Type B pancreatic cell (in vitro differentiated cells): ENCODE data around the gene FRMPD1. TPM values are rescaled to one million over a fixed set of nuclear protein-coding genes. Genes with fewer than 3 reads are reported as not detected.

ENCODE experiments used
- DNase-seq: peaks from one replicate; pipeline ENCODE4 v3.0.0; 2021; ENCODE audit warnings: mixed read lengths; ENCODE audit not compliant: unreplicated experiment; ENCODE audit errors: extremely low spot score
- H3K27ac Mint-ChIP-seq: 2 replicates; pipeline ENCODE4 v1.8.0; 2021; ENCODE audit warnings: mild to moderate bottlenecking, mixed read lengths
- H3K27me3 Mint-ChIP-seq: 2 replicates; pipeline ENCODE4 v1.8.0; 2021; ENCODE audit warnings: mixed read lengths
- H3K36me3 Mint-ChIP-seq: 2 replicates; pipeline ENCODE4 v1.8.0; 2021; ENCODE audit warnings: mixed read lengths
- H3K4me1 Mint-ChIP-seq: one replicate; pipeline ENCODE4 v1.8.0; 2021; ENCODE audit warnings: mixed read lengths; ENCODE audit not compliant: unreplicated experiment
- H3K4me3 Mint-ChIP-seq: 2 replicates; pipeline ENCODE4 v1.8.0; 2021; ENCODE audit warnings: mild to moderate bottlenecking, mixed read lengths
- H3K9me3 Mint-ChIP-seq: 2 replicates; pipeline ENCODE4 v1.8.0; 2021; ENCODE audit warnings: mixed read lengths
- CTCF ChIP-seq: fragments of 200-600 bp; sonication (generic); conservative IDR thresholded peaks from 2 replicates; pipeline ENCODE4 v1.5.0; 2021; ENCODE audit warnings: antibody characterized with exemption, mild to moderate bottlenecking
- total RNA-seq: library from RNA; stranded (reverse); gene quantifications from 2 replicates; pipeline ENCODE4 v1.2.1, GENCODE V29; 2021; ENCODE audit warnings: low replicate concordance

Gene FRMPD1
- total RNA-seq, 1 donor from 2014 or later, result 0.82 TPM

- DNase-seq, result no peak
- no peaks in the 10 kb centered on the region for H3K9me3 Mint-ChIP-seq
- H3K27ac Mint-ChIP-seq, result no peak overlapping the region
- no peaks in the 10 kb centered on the region for H3K36me3 Mint-ChIP-seq
- H3K4me1 Mint-ChIP-seq, result no peaks in the 10 kb centered on the region
- TF ChIP-seq CTCF, result no peak
- peaks cover 47% of the 10 kb centered on the region for H3K27me3 Mint-ChIP-seq
- H3K4me3 Mint-ChIP-seq, result no peak overlapping the region
These were observed 40.9 kb upstream of the FRMPD1 start for GRCh38 chr9:37609735-37610397.

GRCh38 chr9:37611014-37611413 lies 39.7 kb upstream of the FRMPD1 start:
- H3K27ac Mint-ChIP-seq, result no peak overlapping the region
- TF ChIP-seq CTCF, result no peak
- no peaks in the 10 kb centered on the region for H3K36me3 Mint-ChIP-seq
- no peak for DNase-seq
- no peaks in the 10 kb centered on the region for H3K9me3 Mint-ChIP-seq
- peaks cover 44% of the 10 kb centered on the region for H3K27me3 Mint-ChIP-seq
- H3K4me3 Mint-ChIP-seq, result no peak overlapping the region
- H3K4me1 Mint-ChIP-seq, result no peaks in the 10 kb centered on the region

- no peaks in the 10 kb centered on the region for H3K9me3 Mint-ChIP-seq
- H3K36me3 Mint-ChIP-seq, result no peaks in the 10 kb centered on the region
- no peak for DNase-seq
- TF ChIP-seq CTCF, result no peak
- H3K4me1 Mint-ChIP-seq, result no peaks in the 10 kb centered on the region
- H3K27me3 Mint-ChIP-seq, result peaks cover 40% of the 10 kb centered on the region
- no peak overlapping the region for H3K27ac Mint-ChIP-seq
- H3K4me3 Mint-ChIP-seq, result no peak overlapping the region
These were observed 38.8 kb upstream of the FRMPD1 start for GRCh38 chr9:37611961-37612360.

- no peaks in the 10 kb centered on the region for H3K9me3 Mint-ChIP-seq
- peaks cover 18% of the 10 kb centered on the region for H3K27me3 Mint-ChIP-seq
- H3K27ac Mint-ChIP-seq, result no peak overlapping the region
- no peak for DNase-seq
- H3K4me3 Mint-ChIP-seq, result no peak overlapping the region
- peaks cover 12% of the 10 kb centered on the region for H3K4me1 Mint-ChIP-seq
- TF ChIP-seq CTCF, result no peak
- no peaks in the 10 kb centered on the region for H3K36me3 Mint-ChIP-seq
These were observed 33.6 kb upstream of the FRMPD1 start for GRCh38 chr9:37617161-37617560.

- peaks cover 15% of the 10 kb centered on the region for H3K27me3 Mint-ChIP-seq
- TF ChIP-seq CTCF, result no peak
- DNase-seq, result no peak
- H3K36me3 Mint-ChIP-seq, result no peaks in the 10 kb centered on the region
- H3K9me3 Mint-ChIP-seq, result no peaks in the 10 kb centered on the region
- no peak overlapping the region for H3K27ac Mint-ChIP-seq
- H3K4me3 Mint-ChIP-seq, result no peak overlapping the region
- peaks cover 12% of the 10 kb centered on the region for H3K4me1 Mint-ChIP-seq
These were observed 32.9 kb upstream of the FRMPD1 start for GRCh38 chr9:37617832-37618231.

GRCh38 chr9:37618817-37619216 lies 31.9 kb upstream of the FRMPD1 start:
- DNase-seq, result no peak
- Mint-ChIP-seq H3K36me3 (no peaks in the 10 kb centered on the region), H3K27ac (no peak overlapping the region), H3K27me3 (peaks cover 11% of the 10 kb centered on the region), H3K9me3 (no peaks in the 10 kb centered on the region), H3K4me1 (peaks cover 17% of the 10 kb centered on the region), H3K4me3 (no peak overlapping the region)
- TF ChIP-seq CTCF, result no peak
